ENCODE data around the gene SLC6A9.

Gene SLC6A9
- long read RNA-seq, donor 1, partial matches to known transcripts, result 0 of 2 reads
- long read RNA-seq, donor 1, other reads (novel, unspliced or antisense), result 0 of 2 reads
- long read RNA-seq, donor 2, result 0 reads
- long read RNA-seq, donor 3, result 0 reads
- long read RNA-seq, donor 4, result 0 reads
- long read RNA-seq, donor 5, result 0 reads
- long read RNA-seq, donor 6, result 0 reads
- long read RNA-seq, donor 7, partial matches to known transcripts, result 0 of 1 reads
- long read RNA-seq, donor 7, other reads (novel, unspliced or antisense), result 0 of 1 reads
- long read RNA-seq, donor 8, result 0 reads

- peak; percentile 75 for DNase-seq
Observed at GRCh38 chr1:44031252-44032169, at the start of gene SLC6A9. Gene SLC6A9, minus strand, starts transcription at chr1:44031462. Its CDS starts 7,185 bp downstream, at chr1:44024277.

- DNase-seq, result no peak
Observed at GRCh38 chr1:44079566-44079965, 48.3 kb upstream of the SLC6A9 start.

- no peak for DNase-seq
Observed at GRCh38 chr1:44078104-44078503, 46.8 kb upstream of the SLC6A9 start.

GRCh38 chr1:44077421-44077820, 46.2 kb upstream of the SLC6A9 start:
- DNase-seq, result no peak

GRCh38 chr1:44076066-44076465, 44.8 kb upstream of the SLC6A9 start:
- DNase-seq, result no peak

GRCh38 chr1:44074415-44074814, 43.2 kb upstream of the SLC6A9 start:
- DNase-seq, result no peak

GRCh38 chr1:44073528-44073927, 42.3 kb upstream of the SLC6A9 start:
- DNase-seq, result no peak

- DNase-seq, result no peak
Observed at GRCh38 chr1:44072821-44073220, 41.6 kb upstream of the SLC6A9 start.

GRCh38 chr1:44072204-44072603, 40.9 kb upstream of the SLC6A9 start:
- DNase-seq, result no peak

- DNase-seq, result no peak
Observed at GRCh38 chr1:44071461-44071860, 40.2 kb upstream of the SLC6A9 start.

- no peak for DNase-seq
Observed at GRCh38 chr1:44068442-44068921, 37.2 kb upstream of the SLC6A9 start.

- DNase-seq, result no peak
Observed at GRCh38 chr1:44067266-44068250, 36.3 kb upstream of the SLC6A9 start.

GRCh38 chr1:44062656-44063179, 31.5 kb upstream of the SLC6A9 start:
- no peak for DNase-seq

- DNase-seq, result no peak
Observed at GRCh38 chr1:44061857-44062256, 30.6 kb upstream of the SLC6A9 start.

- no peak for DNase-seq
Observed at GRCh38 chr1:44060830-44061267, 29.6 kb upstream of the SLC6A9 start.

GRCh38 chr1:44059664-44060355, 28.5 kb upstream of the SLC6A9 start:
- DNase-seq, result no peak

GRCh38 chr1:44059212-44059611, 27.9 kb upstream of the SLC6A9 start:
- DNase-seq, result no peak

GRCh38 chr1:44057293-44057692, 26.0 kb upstream of the SLC6A9 start:
- no peak for DNase-seq

- DNase-seq, result no peak
Observed at GRCh38 chr1:44053394-44053793, 22.1 kb upstream of the SLC6A9 start.

GRCh38 chr1:44050261-44050660, 19.0 kb upstream of the SLC6A9 start:
- no peak for DNase-seq

GRCh38 chr1:44049839-44050238, 18.6 kb upstream of the SLC6A9 start:
- no peak for DNase-seq

All from right kidney (tissue), 9 donors.